Measurements from ENCODE around the gene MOAP1. TPM values are rescaled to one million over a fixed set of nuclear protein-coding genes. Genes with fewer than 3 reads are reported as not detected.

MOAP1 gene
- total RNA-seq, 1 donor from 2014 or later: 60.4 TPM

DNA sequence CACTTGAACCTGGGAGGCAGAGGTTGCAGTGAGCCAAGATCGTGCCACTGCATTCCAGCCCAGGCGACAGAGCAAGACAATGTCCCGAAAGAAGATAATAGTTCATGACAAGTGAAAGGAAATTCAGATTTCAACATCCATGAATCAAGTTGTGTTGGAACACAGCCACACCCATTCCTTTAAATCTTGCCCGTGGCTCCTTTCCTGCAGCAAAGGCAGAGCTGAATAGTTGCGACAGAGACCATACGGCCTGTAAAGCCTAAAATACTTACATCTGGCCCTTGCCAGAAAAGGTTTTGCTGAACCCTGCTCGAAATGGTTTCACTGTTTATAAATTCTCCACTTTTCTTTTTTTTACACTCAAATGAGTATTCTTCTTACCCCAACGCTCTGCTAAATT lies 51.2 kb downstream of the MOAP1 start:
- Mint-ChIP-seq H3K4me3 (ENCODE audit: unreplicated experiment) (no peak overlapping the region), H3K4me1 (ENCODE audit: low read depth, unreplicated experiment) (no peaks in the 10 kb centered on the region)

DNA sequence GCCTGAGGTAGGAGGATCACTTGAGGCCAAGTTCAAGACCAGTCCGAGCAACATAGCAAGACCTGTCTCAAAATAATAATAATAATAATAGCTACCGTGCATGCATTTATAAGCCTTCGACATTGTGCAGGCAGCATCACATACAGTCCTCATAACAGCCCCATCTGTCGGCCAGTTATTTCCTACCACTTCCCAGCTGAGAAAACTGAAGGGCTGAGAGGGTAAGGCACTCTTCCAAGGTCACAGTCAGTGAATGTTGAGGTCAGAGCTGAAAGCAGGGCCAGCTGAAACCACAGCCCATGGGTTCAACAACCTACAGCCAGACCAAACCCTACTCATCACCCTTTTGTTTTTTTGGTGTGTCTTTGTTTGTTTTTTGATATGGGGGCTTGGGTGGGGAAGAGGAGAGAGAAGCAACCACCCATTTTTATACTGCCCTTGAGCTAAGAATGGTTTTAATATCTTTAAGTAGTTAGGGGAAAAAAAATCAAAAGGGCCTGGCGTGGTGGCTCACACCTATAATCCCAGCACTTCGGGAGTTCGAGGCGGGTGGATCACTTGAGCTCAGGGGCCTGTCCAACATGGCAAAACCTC lies 52.1 kb downstream of the MOAP1 start:
- Mint-ChIP-seq H3K4me1 (ENCODE audit: low read depth, unreplicated experiment) (no peaks in the 10 kb centered on the region), H3K9me3 (ENCODE audit: unreplicated experiment) (no peaks in the 10 kb centered on the region), H3K27me3 (ENCODE audit: unreplicated experiment) (no peaks in the 10 kb centered on the region), H3K4me3 (ENCODE audit: unreplicated experiment) (no peak overlapping the region), H3K36me3 (ENCODE audit: unreplicated experiment) (no peaks in the 10 kb centered on the region), H3K27ac (ENCODE audit: unreplicated experiment) (no peak overlapping the region)
- TF ChIP-seq, protein P1, sequence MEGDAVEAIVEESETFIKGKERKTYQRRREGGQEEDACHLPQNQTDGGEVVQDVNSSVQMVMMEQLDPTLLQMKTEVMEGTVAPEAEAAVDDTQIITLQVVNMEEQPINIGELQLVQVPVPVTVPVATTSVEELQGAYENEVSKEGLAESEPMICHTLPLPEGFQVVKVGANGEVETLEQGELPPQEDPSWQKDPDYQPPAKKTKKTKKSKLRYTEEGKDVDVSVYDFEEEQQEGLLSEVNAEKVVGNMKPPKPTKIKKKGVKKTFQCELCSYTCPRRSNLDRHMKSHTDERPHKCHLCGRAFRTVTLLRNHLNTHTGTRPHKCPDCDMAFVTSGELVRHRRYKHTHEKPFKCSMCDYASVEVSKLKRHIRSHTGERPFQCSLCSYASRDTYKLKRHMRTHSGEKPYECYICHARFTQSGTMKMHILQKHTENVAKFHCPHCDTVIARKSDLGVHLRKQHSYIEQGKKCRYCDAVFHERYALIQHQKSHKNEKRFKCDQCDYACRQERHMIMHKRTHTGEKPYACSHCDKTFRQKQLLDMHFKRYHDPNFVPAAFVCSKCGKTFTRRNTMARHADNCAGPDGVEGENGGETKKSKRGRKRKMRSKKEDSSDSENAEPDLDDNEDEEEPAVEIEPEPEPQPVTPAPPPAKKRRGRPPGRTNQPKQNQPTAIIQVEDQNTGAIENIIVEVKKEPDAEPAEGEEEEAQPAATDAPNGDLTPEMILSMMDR (IDR thresholded peaks at IDR 0.05; ENCODE audit: partially characterized antibody, unreplicated experiment): no peak
- no peak for DNase-seq

More for the DNA sequence above, 51.2 kb downstream of the MOAP1 start:
- no peaks in the 10 kb centered on the region for H3K36me3 Mint-ChIP-seq (ENCODE audit: unreplicated experiment)
- no peak overlapping the region for H3K27ac Mint-ChIP-seq (ENCODE audit: unreplicated experiment)
- no peaks in the 10 kb centered on the region for H3K27me3 Mint-ChIP-seq (ENCODE audit: unreplicated experiment)
- TF ChIP-seq, protein P1 (IDR thresholded peaks at IDR 0.05; ENCODE audit: partially characterized antibody, unreplicated experiment): no peak
- H3K9me3 Mint-ChIP-seq (ENCODE audit: unreplicated experiment): no peaks in the 10 kb centered on the region
- DNase-seq: no peak

Other genes starting within 250 kb of the MOAP1 start
- gene ITPK1, start 69.0 kb downstream of the MOAP1 start, total RNA-seq (ENCODE audit: unreplicated experiment): 132 TPM
- gene LYSET, start 420 bp upstream of the MOAP1 start, total RNA-seq (ENCODE audit: unreplicated experiment): 15.9 TPM
- gene GON7, start 22.2 kb upstream of the MOAP1 start, total RNA-seq (ENCODE audit: unreplicated experiment): 6.5 TPM
- 17.4 TPM for gene UBR7, start 22.4 kb upstream of the MOAP1 start, total RNA-seq (ENCODE audit: unreplicated experiment)
- gene BTBD7, start 148.1 kb upstream of the MOAP1 start, total RNA-seq (ENCODE audit: unreplicated experiment): 41.1 TPM
- gene COX8C, start 162.3 kb upstream of the MOAP1 start, total RNA-seq (ENCODE audit: unreplicated experiment): not detected
- gene UNC79, start 246.0 kb upstream of the MOAP1 start, total RNA-seq (ENCODE audit: unreplicated experiment): 29.5 TPM